Stimulated activated CD8-positive, alpha-beta memory T cell treated with anti-CD3 and anti-CD28 coated beads, Interleukin-15, amount 100 ng/mL, for 24 hours (primary cell): ENCODE data around the gene MTAP.

ENCODE experiments used
- DNase-seq: peaks from one replicate; pipeline ENCODE4 v3.0.0-alpha.2; 2020; ENCODE audit warnings: low read depth

The MTAP gene

DNA sequence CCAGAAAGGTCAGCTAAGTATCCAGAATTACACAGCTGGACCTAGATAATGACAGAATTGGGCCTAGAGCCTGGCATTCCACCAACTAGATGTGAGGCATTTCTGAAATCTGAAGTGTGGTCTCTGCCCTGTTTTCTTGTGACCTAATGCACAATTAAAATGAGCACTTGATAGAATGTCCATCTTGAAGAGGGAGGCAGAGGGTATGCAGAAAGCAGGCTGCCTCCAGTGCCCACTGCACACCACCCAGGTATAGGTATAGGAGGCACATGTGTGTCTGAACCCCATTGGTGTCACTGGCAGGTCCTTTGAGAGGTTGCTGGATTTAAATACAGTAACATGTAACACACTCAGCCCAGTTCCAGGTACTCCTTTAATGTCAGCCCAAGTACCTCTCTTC, 2.4 kb downstream of the MTAP start:
- no peak for DNase-seq

DNA sequence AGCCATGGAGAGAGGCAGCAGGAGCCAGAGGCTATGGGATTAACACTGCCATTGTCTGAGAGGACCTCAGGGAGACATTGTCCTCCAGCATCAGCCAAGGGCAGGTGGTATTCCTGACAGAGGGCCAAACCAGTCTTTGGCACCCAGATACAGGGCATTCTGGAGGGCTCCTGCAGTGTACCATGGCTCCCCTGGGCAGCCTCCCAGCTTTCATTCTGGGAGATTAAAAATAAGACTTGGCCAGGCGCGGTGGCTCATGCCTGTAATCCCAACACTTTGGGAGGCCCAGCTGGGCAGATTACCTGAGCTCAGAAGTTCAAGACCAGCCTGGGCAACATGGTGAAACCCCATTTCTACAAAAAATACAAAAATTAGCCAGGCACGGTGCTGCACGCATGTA, 4.2 kb downstream of the MTAP start:
- no peak for DNase-seq

DNA sequence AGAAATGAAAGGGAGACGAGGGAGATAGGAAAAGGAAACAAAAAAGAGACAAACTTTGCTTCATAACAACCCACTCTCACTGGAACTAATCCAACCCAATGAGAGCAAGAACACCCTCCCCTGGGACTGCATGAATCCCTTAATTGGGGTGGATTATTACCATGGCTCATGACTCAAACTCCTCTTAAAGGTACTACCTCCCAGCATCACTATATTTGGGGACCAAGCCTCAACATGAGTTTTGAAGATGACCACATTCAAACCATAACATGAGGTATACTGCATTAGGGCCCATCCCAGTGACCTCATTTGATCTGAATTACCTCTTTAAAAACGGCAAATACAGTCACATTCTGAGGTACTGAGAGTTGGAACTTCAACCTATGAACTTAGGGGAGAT, 8.0 kb downstream of the MTAP start:
- DNase-seq = no peak

DNA sequence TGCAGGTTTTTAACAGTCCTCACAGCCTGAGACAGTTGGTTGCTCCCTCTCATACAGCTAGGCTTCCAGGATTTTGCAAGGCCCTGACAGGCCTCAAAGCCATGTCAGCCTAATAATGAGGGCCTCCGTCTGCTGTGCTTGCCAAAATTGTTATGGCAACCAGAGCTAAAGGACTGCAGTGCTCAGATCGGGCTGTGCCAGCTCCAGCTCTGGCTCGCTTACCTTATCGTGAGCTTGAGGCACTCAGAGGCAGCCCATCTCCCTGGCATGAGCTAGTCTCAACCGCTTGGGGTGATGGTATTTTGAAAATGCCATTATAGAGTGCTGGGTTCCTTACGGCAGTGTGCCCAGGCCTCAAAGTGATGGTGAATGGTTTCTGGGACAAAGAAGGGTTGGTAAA, 8.4 kb downstream of the MTAP start:
- DNase-seq = no peak

DNA sequence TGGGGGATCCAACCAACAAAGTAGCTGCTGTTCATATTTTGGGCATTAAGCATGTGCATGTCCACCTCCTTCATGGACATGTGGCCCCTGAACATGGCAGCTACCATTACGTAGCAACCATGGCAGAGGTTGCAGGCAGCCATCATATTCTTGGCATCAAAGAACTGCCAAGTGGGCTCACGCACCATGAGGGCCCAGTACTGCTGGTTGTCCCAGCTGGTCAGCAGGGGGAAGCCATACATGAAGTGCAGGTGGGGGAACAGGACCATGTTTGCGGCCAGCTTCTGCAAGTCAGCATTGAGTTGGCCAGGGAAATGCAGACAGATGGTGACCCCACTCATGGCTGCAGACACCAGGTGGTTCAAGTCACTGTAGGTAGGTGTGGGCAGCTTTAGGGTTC, 9.5 kb downstream of the MTAP start:
- no peak for DNase-seq

DNA sequence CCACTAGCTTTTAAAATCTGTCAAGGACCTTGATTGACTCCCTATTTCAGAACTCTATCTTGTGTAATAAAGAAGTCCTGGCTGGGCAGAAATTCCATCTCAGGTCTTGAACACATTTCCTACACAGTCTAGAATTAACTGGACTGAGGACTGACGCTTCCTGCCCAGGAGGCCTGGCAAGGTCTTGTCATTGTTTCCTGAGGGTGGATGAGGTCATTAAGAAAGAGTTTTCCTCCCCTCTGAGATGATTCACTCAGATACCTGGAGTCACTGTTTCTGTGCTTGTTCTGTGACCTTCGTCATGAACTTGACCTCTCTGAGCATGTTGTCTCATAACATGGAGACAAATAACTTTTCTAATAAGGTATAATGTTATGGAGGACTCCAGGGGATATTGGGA, 10.0 kb downstream of the MTAP start:
- no peak for DNase-seq

DNA sequence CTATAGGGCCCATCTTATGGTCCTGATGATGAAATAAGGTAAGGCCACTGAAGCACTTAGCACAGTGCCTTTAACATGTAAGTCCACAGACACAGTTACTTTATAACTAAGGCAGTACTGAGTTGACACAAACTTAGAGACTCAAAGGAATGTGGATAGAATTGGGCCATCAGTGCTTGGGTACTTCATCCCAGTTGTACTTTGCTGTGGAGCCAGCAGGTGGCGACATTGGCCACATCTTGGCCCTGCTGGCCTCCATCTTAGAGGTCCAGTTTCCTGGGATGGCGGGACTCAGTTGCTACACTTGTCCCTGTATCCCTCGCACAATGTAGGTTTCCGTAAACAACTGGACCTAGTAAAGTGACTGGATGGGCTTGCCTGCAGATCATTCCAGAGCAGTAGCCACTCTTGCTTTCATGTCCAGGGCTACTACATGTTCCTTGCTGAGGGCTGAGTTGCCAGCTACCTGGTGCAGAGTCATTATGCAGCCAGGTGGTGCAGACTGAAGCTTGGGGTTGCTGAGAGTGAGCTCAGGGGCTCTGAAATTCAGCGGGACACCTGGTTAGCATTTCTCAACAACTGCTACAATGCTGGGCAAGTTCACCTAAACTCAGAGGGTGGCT, 10.6 kb downstream of the MTAP start:
- DNase-seq = peak; percentile 35

DNA sequence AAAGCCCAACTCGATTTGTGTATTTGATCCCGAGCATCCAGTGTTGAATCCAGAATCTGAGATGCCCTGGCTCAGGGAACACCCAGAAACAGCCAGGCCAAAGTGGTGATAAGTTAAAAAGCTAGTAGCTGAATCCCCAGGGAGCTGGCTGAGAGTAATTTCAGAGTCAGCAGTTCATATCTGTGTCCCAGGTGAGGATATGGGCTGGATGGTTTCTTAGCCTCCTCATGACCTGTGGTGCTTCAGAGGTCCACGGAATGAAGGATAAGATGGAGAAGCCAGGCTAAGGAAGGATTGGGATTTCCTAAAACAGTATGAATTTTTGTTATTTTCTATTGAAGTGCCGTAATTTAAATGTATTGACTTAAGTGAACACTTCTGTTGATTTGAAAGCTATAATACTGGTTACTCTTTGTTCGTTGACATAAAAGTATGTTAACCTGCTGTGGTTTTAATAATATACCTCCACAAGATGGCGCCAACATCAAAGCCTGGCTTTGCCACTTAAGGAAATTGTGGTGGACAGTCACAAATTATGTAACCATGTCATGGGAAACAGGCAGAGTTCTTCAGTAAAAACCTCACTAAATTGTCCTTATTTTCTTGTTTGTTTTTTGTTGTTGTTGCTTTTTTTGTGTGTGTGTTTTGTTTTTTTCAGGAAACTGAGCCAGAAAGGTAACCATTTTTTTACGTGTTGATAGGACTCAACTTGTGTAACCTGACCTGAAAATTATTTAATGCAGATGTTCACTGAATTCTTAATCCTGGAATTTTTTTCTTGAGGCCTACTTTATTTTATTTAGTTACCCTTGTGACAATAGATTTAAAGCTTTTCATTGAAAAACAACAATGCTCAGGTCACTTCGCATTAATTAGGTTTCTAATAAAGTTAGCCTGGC, 11.4 kb downstream of the MTAP start:
- no peak for DNase-seq

DNA sequence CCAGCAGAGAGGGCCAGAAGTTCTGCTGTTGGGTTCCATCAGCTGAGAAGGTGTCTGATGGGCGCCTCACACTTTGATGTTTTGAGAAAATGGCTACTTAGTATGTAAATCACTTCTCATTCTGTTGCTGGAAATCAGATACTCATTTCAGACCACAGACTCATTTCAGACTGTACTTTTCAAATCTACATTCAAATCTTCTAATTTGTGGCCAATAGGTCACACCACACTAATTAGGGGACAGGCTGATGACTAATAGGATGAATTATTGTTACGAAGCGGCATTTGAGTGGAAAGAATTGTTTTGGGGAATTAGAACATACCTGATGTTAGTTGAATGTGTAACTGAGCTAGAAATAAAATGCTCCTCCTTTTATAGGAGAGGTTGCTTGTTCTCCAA, 13.2 kb downstream of the MTAP start:
- DNase-seq = no peak

DNA sequence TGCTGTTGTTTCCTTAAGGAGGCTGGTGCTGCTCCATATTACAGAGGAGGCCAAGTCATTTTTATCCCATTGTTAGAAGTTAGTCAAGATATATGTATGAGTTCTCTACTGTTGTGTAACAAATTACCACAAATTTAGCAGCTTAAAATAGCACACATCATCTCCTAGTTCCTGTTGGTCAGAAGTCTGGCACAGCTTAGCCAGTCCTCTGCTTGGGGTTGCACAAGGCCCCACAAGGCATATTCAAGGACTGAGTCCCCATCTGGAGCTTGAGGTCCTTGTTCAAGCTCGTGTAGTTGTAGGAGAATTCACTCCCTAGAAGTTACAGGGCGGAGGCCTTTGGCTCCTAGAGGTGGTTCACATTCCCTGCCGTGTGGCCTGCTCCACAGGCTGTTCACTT, 14.7 kb downstream of the MTAP start:
- no peak for DNase-seq

DNA sequence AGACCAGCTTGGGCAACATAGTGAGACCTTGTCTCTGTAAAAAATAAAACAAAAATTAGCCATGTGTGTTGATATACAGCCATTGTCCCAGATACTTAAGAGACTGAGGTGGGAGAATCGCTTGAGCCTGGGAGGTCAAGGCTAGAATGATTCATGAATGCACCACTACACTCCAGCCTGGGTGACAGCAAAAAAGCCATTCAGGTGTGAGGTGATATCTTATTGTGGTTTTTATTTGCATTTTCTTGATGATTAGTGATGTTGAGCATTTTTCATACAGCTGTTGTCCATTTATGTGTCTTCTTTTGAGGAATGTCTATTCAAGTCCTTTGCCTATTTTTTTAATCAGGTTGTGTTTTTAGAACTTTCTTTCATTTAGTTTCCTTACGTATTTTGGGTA, 23.2 kb downstream of the MTAP start:
- no peak for DNase-seq

DNA sequence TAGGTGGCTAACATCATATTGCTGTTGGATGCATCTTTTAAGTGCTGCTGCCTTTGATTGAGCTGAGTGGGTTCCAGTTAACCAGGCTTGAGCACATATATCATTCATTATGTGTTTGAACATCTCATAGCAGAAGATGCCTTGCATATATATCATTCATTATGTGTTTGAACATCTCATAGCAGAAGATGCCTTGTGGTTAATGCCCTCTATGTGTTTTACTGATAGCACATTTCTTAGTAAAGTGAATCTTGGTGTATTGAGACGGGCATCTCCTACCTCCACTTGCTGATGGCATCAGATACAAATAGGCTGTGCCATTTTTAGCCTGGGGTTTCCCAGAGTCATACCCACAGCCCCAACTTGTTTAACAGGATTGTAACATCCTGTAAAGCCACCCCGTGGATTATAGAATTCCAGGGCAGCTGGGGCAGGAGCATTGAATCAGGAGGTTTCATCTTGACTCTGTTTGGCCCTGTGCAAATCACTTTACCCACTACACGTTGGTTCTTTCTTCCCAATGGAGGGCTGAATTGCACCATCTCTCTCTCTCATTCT, 26.5 kb downstream of the MTAP start:
- no peak for DNase-seq

DNA sequence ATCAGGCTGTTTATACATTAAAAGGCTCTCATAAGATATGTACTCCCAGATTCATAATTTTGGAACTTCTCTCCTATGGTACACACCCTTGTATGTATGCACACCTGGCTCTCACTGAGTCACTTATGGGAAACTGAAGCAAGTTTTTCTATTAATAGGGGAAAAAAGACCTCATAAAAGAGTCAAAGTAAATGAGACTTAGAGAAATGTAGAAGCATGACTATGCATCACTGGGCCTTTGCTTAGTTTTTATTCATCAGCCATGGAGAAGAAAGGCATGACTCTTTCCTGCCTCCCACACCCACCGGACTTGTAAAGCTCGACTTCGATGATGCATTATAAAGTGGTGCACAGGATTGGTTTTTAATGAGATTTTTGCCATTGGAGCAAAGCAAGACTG, 28.2 kb downstream of the MTAP start:
- no peak for DNase-seq

DNA sequence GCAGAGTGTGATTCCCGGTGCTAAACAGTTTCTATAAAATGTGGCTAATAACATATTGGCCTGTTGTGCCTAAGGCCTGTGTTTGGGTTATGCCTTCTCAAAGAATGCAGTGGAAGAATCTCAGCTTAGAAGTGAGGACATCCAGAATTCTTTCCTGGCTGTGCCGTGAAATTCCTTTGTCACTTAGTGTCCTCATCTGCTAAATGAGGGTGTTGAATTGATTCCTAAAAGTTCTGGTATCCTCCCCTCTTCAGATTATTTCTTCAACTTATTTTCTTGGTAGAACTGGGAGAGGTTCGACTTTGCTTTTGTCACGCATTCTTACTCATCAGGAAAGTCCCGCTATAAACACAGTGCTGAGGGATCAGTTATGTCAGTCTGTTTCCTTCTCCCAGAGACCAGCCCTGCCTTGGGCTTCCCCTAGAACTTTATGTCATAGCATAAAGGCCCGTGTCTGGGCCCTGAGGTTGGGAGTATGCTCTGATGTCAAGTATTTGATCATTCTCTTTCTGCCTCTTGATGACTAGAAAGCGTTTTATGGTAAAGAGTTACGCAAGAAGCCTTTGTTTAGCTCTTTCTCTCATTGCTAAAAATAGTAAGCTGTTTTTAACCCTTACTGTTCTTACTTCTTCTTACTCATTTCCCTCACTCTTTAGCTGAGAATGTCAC, 29.5 kb downstream of the MTAP start:
- DNase-seq = no peak

DNA sequence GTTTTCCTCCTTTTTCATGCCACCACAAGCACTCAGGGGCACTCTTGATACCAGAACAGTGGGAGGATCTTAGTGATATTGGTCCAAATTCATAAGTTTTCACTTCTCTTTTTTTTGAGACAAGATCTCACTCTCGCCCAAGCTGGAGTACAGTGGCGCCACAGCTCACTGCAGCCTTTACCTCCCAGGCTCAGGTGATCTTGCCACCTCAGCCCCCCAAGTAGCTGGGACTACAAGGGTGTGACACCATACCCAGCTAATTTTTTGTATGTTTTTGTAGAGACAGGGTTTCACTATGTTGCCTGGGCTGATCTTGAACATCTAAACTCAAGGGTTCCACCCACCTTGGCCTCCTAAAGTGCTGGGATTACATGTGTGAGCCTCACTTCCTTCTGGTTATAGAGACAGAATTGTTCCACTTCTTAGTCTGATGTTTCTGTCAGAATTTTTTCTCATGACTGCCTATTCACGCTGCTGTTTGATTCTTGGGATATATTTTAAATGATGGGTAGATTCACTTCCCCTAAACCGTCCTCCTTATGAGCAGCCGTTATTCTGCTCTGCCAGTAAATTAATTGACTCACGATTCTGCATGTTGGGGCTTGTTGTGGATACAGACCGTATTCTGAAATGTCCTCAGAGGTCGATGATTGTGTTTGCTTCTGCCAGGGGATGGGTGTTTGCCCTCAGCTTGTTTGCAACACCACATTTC, 30.8 kb downstream of the MTAP start:
- DNase-seq = no peak

DNA sequence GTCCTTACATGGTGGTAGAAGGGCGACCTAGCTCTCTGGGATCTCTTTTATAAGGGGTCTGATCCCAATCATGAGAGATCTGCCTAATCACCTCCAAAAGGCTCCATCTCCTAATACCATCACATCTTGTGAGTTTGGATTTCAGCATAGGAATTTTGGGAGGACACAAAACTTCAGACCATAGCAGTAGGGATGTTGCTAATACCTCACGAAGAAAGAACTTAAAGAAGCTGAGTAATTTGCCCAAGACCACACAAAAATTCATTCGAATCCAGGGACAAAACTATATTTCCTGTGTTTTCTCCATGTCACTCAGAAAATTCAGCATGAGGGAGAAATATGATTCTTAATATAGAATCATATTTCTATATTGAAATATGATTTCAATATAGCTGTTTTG, 32.7 kb downstream of the MTAP start:
- DNase-seq = no peak

DNA sequence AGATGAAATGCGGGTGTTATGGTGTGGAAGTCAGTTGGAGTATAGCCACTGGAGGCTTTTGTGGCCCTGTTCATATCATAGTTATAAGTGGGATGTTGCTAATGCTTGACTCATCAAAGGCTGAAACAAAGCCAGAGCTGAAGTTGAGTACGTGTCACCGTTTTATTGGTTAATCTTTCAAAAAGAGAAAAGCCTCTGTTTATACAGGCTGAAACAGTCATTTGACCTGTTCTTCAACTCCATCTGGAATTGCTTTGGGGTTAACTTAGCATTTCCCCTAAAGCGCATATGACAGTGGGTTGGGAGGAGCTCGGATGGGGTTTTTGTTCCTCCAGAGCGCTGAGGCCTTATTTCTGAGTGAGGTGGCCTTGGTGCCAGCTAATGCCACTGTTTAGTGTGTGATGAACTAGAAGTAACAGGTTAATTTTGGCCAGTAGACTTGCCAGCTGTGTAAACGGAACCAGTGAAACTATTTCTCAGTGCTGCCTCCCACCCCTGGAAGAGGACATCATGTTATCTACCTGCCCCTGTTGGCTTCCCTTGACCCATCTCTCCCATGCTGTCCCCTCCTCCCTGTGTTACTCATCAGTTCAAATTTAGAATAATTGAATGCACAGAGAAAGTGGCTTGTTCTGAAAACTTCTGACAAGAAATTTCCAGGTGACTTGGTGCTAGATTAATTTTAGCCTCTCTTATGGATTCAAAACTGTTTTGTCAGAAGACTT, 34.2 kb downstream of the MTAP start:
- DNase-seq = no peak

DNA sequence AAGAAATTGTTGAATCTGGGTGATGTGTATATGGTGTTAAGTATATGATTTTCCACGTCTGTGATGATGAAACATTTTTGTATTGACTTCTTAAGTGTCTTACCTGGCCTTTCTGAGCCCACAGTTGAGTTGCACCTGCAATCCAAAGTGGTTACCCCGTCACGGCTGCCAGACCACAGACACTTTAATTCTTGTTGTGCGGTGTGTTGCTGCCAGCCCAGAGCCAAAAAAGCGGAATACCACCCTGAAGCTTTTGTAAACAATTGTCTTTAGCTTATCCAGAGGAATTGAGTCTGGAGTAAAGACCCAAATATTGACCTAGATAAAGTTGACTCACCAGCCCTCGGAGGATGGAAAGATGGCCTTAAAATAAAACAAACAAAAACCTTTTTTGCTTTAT, 35.1 kb downstream of the MTAP start:
- DNase-seq = no peak

DNA sequence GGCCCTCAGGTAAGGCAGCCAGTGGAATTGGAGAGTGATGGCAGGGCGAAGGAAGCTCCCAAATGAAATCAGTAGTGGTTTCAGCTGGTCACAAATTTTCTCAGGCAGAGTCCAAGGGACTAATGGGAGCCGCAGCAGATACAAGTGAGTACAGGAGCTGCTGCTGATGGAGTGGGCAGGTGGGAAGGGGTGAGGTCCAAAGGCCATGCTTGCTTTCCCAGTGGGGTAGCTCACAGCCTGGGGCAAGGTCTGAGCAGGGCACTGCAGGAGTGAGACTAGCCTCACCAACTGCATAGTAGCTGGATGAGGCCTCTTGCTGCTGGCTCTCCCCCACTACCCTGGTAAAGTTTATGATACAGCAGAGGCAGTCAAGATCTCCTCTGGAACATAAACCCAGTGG, 38.2 kb downstream of the MTAP start:
- no peak for DNase-seq

DNA sequence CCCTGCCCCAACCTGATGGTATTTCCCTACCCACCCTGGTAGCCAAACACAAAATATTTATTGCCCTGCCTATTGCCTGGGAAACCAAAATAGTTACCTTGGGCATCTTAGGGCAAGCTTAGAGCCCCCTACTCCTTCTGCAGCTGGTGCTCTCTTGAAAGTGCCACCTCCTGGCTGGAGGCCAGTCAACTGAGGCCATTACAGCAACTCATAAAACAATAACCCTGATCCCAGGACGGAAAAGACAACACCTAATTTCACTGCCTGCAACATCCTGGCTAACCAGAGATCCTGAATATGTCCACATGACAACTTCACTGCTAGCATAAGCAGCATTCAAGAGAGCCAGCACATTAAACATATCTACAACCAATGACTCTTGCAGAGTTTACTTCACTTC, 38.7 kb downstream of the MTAP start:
- no peak for DNase-seq

DNA sequence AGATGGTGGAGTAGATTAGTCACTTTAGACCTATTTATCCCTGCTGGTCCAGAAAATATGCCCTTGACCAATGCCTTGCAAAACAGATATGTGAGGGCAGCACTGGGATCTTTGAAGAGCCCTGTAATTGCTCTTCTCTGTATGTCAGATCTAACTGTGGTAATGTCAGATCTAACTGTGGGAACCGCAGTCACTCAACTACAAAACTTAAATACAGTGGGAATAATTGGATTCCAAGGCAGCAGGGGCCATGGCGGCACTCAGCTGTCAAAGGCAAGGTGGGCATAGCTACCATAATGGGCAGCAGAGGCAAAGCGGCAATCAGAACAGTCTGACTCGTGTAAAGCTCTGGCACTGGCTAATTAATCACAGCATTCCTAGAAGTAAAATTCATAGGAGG, 46.2 kb downstream of the MTAP start:
- no peak for DNase-seq

DNA sequence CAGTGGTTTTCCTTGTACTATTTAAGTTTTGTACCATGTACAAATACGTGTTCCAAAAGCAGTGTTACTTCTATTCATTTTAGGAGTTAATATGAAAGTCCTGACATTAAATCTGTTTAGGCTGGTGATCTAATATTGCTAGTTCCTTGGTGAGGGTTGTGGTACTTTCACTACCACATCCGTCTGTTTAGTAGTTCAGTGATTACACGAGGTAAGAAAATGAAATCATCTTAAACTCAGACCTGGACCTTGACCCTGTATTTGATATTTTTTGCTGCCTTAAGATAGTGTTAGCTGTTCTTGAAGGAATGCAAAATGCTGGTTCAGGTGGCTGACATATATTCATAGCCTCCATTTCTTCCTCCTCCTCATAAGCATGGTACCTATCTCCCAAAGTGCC, 50.3 kb downstream of the MTAP start:
- no peak for DNase-seq
